Measurements from ENCODE around the gene LACTBL1. TPM values are rescaled to one million over a fixed set of nuclear protein-coding genes. Genes with fewer than 3 reads are reported as not detected.
"Not testable (repeated sequence)": the region's sequence is repeated elsewhere in the genome, so short reads cannot be mapped to it uniquely, and the experiment has no call there.

The LACTBL1 gene
- total RNA-seq, 1 donor from 2014 or later: not detected

DNA sequence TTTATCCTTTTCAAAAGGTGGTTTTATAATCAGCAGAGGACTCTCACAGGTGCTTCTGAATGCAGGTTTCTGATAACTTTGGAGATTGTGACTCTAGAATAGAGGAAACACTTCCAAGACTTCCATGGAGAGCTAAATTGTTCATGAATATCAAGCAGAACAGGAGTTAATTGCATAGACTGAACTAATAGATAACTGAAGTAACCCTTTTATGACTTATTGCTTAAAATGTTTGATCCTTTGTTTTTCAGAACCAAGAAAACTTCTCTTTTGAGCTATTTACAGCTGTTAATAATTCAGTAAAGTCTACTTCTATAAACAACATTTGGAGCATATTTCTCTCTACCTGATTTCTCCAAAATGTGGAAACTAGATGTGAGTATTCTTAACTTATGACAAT, 23.1 kb upstream of the LACTBL1 start:
- no peak for DNase-seq (ENCODE audit: low read depth)
- H3K36me3 ChIP-seq (ENCODE audit: control insufficient read depth, insufficient read depth, low read length): no peaks in the 10 kb centered on the region
- no peak for TF ChIP-seq CTCF (IDR thresholded peaks at IDR 0.05; ENCODE audit: insufficient read depth, low read length, poor library complexity, severe bottlenecking)
- H3K27me3 ChIP-seq (ENCODE audit: control insufficient read depth, insufficient read depth, low read length): no peaks in the 10 kb centered on the region
- H3K4me3 ChIP-seq (ENCODE audit: low read depth, low read length): no peak overlapping the region

DNA sequence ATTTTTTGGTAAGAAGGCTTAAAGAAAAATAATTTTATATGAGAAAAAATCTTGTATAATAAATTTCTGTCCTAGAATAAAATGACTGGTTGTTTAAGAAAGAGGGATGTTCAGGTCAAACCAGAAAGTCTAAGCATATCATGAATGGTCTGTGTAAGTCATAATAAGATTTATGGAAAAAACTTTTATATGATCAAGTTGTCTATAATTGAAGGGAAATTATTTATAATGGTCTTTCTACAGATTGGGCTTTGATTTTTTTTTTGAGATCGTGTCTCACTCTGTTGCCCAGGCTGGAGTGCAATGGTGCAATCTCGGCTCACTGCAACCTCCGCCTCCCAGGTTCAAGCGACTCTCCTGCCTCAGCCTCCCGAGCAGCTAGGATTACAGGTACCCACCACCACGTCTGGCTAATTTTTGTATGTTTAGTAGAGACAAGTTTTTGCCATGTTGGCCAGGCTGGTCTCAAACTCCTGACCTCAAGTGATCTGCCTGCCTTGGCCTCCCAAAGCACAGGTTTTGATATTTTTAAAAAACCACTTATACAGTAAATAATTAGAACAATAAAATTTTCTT, 20.6 kb upstream of the LACTBL1 start:
- not testable (repeated sequence) for H3K27me3 ChIP-seq (ENCODE audit: control insufficient read depth, insufficient read depth, low read length); DNase-seq (ENCODE audit: low read depth); H3K4me3 ChIP-seq (ENCODE audit: low read depth, low read length); H3K36me3 ChIP-seq (ENCODE audit: control insufficient read depth, insufficient read depth, low read length)

GRCh38 chr1:22992384-22992783, 19.7 kb upstream of the LACTBL1 start:
- H3K27me3 ChIP-seq (ENCODE audit: control insufficient read depth, insufficient read depth, low read length); H3K4me3 ChIP-seq (ENCODE audit: low read depth, low read length); DNase-seq (ENCODE audit: low read depth); H3K36me3 ChIP-seq (ENCODE audit: control insufficient read depth, insufficient read depth, low read length): not testable (repeated sequence)

DNA sequence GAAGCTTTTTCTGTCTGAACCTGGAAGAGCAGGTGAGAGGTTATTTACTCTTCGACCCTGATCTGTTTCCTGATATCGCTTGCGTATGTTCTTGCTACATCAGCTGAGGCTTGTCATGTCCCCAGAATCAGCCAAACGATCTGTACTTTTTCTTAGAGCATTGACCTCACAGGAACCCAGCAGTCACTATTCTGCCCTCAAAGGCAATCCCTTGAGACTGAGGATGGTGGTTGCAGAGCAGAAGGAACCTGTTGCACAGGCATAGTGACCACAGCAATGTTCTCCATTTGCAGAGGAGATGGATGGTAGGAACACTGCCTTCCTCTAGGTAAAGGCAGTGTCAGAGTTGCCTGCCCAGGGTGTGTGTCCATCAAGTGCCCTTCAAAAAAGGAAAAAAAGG, 11.3 kb upstream of the LACTBL1 start:
- Histone ChIP-seq H3K36me3 (ENCODE audit: control insufficient read depth, insufficient read depth, low read length) (no peaks in the 10 kb centered on the region), H3K4me3 (ENCODE audit: low read depth, low read length) (no peak overlapping the region), H3K27me3 (ENCODE audit: control insufficient read depth, insufficient read depth, low read length) (no peaks in the 10 kb centered on the region)
- TF ChIP-seq CTCF (IDR thresholded peaks at IDR 0.05; ENCODE audit: insufficient read depth, low read length, poor library complexity, severe bottlenecking): no peak
- no peak for DNase-seq (ENCODE audit: low read depth)

GRCh38 chr1:22980471-22980790, 7.8 kb upstream of the LACTBL1 start:
- DNase-seq (ENCODE audit: low read depth); H3K27me3 ChIP-seq (ENCODE audit: control insufficient read depth, insufficient read depth, low read length); H3K4me3 ChIP-seq (ENCODE audit: low read depth, low read length); H3K36me3 ChIP-seq (ENCODE audit: control insufficient read depth, insufficient read depth, low read length): not testable (repeated sequence)

GRCh38 chr1:22978299-22978698, 5.6 kb upstream of the LACTBL1 start:
- Histone ChIP-seq H3K36me3 (ENCODE audit: control insufficient read depth, insufficient read depth, low read length) (no peaks in the 10 kb centered on the region), H3K4me3 (ENCODE audit: low read depth, low read length) (no peak overlapping the region), H3K27me3 (ENCODE audit: control insufficient read depth, insufficient read depth, low read length) (no peaks in the 10 kb centered on the region)
- no peak for TF ChIP-seq CTCF (IDR thresholded peaks at IDR 0.05; ENCODE audit: insufficient read depth, low read length, poor library complexity, severe bottlenecking)
- peak; percentile 31 for DNase-seq (ENCODE audit: low read depth)

- no peak overlapping the region for H3K4me3 ChIP-seq (ENCODE audit: low read depth, low read length)
- peak; percentile 81 for TF ChIP-seq CTCF (IDR thresholded peaks at IDR 0.05; ENCODE audit: insufficient read depth, low read length, poor library complexity, severe bottlenecking)
- no peaks in the 10 kb centered on the region for H3K36me3 ChIP-seq (ENCODE audit: control insufficient read depth, insufficient read depth, low read length)
- DNase-seq (ENCODE audit: low read depth): peak; percentile 49
- no peaks in the 10 kb centered on the region for H3K27me3 ChIP-seq (ENCODE audit: control insufficient read depth, insufficient read depth, low read length)
These were observed 4.0 kb upstream of the LACTBL1 start for GRCh38 chr1:22976461-22977243.

All from kidney epithelial cell (primary cell).